Esophagus (tissue), 2 donors: ENCODE results near the gene DPYSL3. TPM values are rescaled to one million over a fixed set of nuclear protein-coding genes. Genes with fewer than 3 reads are reported as not detected.
"Not testable (repeated sequence)": the region's sequence is repeated elsewhere in the genome, so short reads cannot be mapped to it uniquely, and the experiment has no call there.

ENCODE experiments used
- H3K27ac ChIP-seq, 2 donors: one replicate each; pipeline ENCODE4 v1.5.1; 2013; ENCODE audit warnings: low read depth in 2 of 2, mild to moderate bottlenecking in 2 of 2, inconsistent platforms in 1 of 2, low read length in 1 of 2, moderate library complexity in 1 of 2
- H3K27me3 ChIP-seq, 2 donors: one replicate each; pipeline ENCODE4 v1.6.1; 2013; ENCODE audit warnings: low read length in 2 of 2, control low read depth in 1 of 2, mild to moderate bottlenecking in 1 of 2; ENCODE audit not compliant: insufficient read depth in 2 of 2, control insufficient read depth in 1 of 2
- H3K36me3 ChIP-seq, 2 donors: one replicate each; pipeline ENCODE4 v1.6.1; 2013; ENCODE audit warnings: low read length in 1 of 2; ENCODE audit not compliant: control insufficient read depth in 2 of 2, insufficient read depth in 2 of 2
- H3K4me1 ChIP-seq, 2 donors: one replicate each; pipeline ENCODE4 v1.6.1; 2013; ENCODE audit warnings: low read length in 1 of 2; ENCODE audit not compliant: control insufficient read depth in 2 of 2, insufficient read depth in 2 of 2
- H3K4me3 ChIP-seq, 2 donors: one replicate each; pipeline ENCODE4 v1.5.1; 2013; ENCODE audit warnings: low read length in 2 of 2, mild to moderate bottlenecking in 2 of 2, low read depth in 1 of 2, moderate library complexity in 1 of 2
- H3K9me3 ChIP-seq, 2 donors: one replicate each; pipeline ENCODE4 v1.6.1; 2013; ENCODE audit warnings: mild to moderate bottlenecking in 2 of 2, low read depth in 1 of 2, low read length in 1 of 2, moderate library complexity in 1 of 2; ENCODE audit not compliant: control insufficient read depth in 2 of 2, insufficient read depth in 1 of 2
- WGBS, 2 donors: extraction: QIAGEN DNeasy Blood & Tissue Kit; methylation state at CpG; one replicate each; pipeline ENCODE4 v1.1.7; 2013; 5-methylcytosine and 5-hydroxymethylcytosine counted together
- polyA plus RNA-seq, 2 donors: library from polyadenylated mRNA; stranded (reverse); fragments of 200-250 nt; gene quantifications; one replicate each; pipeline ENCODE4 v1.2.3, GENCODE V29; 2013
- donor health status: healthy with polysubstance abuse.
- donor health status: Bipolar disorder and iron deficiency.

DPYSL3 gene
- polyA plus RNA-seq, 2 donors = 7.2 to 22.1 TPM

DNA sequence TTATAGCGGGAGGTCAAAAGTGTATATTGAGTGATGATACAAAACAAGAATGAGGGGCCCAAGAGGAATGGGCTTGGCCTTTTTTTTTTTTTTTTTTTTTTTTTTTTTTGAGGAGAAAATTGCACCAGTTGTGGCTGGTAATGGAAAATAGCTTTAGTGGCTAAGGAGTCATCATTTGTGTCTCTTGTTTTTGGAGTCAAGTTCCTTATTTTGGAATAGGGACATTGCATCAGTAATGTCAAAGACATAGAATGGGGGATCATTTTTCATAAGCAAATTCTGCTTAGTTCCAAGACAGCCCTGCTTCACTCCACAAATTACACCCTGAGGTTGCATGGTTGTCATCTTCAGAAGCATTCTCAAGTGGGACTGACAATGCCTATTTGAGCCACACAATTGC lies 137.7 kb downstream of the DPYSL3 start:
- no peak overlapping the region for H3K4me3 ChIP-seq
- H3K27me3 ChIP-seq = no peaks in the 10 kb centered on the region
- WGBS, 2 donors = 99 to 100% methylated on average over 1 of the region's 1 CpG
- H3K36me3 ChIP-seq = no peaks in the 10 kb centered on the region
- H3K27ac ChIP-seq = no peak overlapping the region
- no peaks in the 10 kb centered on the region for H3K9me3 ChIP-seq
- H3K4me1 ChIP-seq = no peaks in the 10 kb centered on the region

DNA sequence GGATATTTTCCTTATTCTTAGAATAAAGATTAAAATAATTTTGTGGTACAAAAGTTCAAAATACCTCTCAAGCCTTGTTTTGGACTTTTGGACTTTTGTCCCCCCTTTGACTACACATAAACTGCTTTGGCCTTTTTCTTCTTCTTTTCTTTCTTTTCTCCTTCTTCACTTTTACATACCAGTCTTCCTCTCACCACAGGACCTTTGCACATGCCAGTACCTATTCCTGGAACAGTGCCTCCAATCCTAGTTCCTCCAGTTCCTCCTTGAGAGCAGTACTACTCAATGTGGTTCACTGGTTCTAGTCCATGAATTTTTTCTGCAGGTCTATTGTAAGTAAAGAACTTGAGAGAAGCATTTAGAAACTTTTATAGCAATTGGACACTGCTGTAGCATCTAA lies 138.6 kb downstream of the DPYSL3 start:
- no peak overlapping the region for H3K27ac ChIP-seq
- no peaks in the 10 kb centered on the region for H3K4me1 ChIP-seq
- H3K4me3 ChIP-seq = no peak overlapping the region
- H3K9me3 ChIP-seq = no peaks in the 10 kb centered on the region
- H3K36me3 ChIP-seq = no peaks in the 10 kb centered on the region
- H3K27me3 ChIP-seq = no peaks in the 10 kb centered on the region

DNA sequence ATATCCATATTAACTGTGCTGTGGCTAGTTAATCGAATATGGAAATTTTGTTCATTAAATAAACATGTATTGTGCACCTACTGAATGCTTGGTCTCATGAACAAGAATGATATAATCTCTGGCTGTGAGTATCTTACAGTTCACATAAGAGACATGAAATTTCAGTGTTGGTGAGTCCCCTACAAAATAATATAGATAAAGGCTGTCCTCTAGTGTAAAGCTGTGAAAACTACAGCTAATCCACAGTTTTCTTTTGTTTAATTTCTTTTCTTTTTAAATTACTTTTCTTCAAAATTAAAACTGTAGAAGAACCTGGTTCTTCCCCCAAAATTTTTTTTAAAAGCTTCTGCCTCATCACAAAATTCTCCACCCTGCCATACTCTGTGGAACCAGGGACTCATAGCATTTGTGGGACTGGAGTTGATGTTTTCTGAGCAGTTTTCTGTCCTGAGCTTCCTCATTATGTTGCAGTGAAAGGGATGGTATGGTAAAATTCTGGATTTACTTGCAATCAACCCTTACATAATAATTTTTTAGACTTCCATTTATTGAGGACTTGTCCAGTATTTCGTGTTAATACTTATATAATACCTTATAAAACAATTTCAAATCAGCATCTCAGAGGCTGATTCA lies 140.0 kb downstream of the DPYSL3 start:
- H3K27me3 ChIP-seq = no peaks in the 10 kb centered on the region
- no peaks in the 10 kb centered on the region for H3K9me3 ChIP-seq
- no peak overlapping the region for H3K4me3 ChIP-seq
- no peaks in the 10 kb centered on the region for H3K4me1 ChIP-seq
- H3K27ac ChIP-seq = no peak overlapping the region
- WGBS, 2 donors = 4 to 43% methylated on average over 2 of the region's 2 CpGs
- no peaks in the 10 kb centered on the region for H3K36me3 ChIP-seq

DNA sequence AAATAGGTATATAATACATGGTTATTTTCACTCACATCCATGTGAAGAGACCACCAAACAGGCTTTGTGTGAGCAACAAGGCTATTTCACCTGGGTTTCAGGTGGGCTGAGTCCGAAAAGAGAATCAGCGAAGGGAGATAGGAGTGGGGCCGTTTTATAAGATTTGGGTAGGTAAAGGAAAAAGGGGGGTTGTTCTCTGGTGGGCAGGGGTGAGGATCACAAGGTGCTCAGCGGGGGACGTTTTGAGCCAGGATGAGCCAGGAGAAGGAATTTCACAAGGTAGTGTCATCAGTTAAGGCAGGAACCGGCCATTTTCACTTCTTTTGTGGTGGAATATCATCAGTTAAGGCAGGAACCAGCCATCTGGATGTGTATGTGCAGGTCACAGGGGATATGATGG lies 142.5 kb downstream of the DPYSL3 start:
- H3K9me3 ChIP-seq, H3K27ac ChIP-seq, H3K36me3 ChIP-seq, H3K27me3 ChIP-seq, H3K4me3 ChIP-seq, H3K4me1 ChIP-seq: not testable (repeated sequence)
- 84 to 91% methylated on average over 6 of the region's 6 CpGs for WGBS, 2 donors

DNA sequence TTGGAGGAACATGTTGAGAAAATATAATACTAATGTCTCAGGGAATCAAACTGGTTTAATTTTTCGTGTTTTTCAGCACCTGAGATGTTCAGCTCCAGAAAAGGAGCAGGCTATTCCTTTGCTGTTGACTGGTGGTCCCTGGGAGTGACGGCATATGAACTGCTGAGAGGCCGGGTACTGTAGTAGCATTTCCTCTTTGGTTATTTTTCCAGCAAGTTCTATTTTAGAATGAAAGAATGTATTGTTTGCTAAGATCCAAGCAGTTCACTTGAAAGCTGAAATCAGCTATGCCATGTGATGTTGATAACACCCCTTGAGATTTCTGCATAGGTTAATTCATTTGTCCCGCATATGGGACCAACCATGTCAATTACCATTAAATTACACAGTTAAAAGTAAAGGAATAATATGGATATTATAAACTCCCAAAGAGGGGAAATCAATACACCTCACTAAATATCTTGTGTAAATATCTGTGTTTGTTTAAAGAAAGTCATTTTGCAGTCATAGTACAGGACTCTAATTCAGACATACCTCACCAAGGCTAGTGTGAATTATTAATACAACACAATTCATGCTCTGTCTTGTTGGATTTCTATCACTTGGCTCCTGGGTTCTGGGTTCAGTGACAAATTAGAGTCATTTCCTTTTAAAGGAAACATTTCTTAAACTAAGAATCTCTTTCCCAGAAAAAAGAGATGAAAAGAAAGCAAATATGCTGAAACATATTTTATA lies 148.3 kb downstream of the DPYSL3 start:
- Histone ChIP-seq H3K4me3 (no peak overlapping the region), H3K27ac (no peak overlapping the region), H3K4me1 (no peaks in the 10 kb centered on the region), H3K9me3 (no peaks in the 10 kb centered on the region), H3K36me3 (no peaks in the 10 kb centered on the region), H3K27me3 (no peaks in the 10 kb centered on the region)
- WGBS, 2 donors = 57 to 73% methylated on average over 4 of the region's 4 CpGs

DNA sequence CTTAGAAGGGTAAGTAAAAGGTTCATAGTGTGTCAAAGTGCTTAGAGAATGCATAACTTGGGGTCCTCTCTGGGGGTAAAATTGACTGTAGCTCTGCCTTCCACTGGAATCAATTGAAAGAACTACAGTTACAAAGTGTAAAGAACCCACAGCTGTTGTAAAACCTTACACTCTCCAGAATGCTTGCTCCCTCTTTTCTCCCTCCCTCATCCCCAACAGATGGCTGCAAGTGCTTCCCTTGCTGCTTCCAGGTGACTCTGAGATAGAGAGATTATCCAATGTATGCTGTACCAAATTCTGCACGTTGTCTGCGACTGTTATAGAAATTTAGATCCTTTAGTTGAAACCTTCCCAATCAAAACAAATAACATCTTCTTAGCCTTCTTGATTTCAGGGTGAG lies 149.1 kb downstream of the DPYSL3 start:
- Histone ChIP-seq H3K27me3 (no peaks in the 10 kb centered on the region), H3K27ac (no peak overlapping the region), H3K36me3 (no peaks in the 10 kb centered on the region), H3K4me3 (no peak overlapping the region), H3K9me3 (no peaks in the 10 kb centered on the region), H3K4me1 (no peaks in the 10 kb centered on the region)
- WGBS, 2 donors = 77 to 89% methylated on average over 2 of the region's 2 CpGs

DNA sequence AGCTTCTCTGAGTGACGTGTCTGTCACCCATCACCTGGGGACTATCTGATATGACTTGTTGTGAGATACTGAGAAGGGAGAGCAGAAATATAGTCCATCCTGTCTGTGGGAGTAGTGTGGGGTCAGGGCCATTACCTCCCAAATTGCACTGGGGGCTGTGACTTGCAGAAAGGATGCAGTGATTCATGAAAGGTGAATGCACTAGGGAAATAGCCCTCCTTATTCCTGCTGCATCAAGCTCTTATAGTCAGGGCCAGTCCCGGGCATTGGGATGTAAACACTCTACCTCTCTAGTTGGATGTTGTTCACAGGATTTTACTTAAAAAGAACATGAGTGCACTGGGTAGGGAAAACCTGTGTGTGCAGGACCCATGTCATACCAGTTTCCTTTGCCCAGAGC lies 150.3 kb downstream of the DPYSL3 start:
- Histone ChIP-seq H3K36me3 (no peaks in the 10 kb centered on the region), H3K27ac (no peak overlapping the region), H3K4me3 (no peak overlapping the region), H3K4me1 (no peaks in the 10 kb centered on the region), H3K27me3 (no peaks in the 10 kb centered on the region), H3K9me3 (no peaks in the 10 kb centered on the region)
- 82 to 87% methylated on average over 2 of the region's 2 CpGs for WGBS, 2 donors

DNA sequence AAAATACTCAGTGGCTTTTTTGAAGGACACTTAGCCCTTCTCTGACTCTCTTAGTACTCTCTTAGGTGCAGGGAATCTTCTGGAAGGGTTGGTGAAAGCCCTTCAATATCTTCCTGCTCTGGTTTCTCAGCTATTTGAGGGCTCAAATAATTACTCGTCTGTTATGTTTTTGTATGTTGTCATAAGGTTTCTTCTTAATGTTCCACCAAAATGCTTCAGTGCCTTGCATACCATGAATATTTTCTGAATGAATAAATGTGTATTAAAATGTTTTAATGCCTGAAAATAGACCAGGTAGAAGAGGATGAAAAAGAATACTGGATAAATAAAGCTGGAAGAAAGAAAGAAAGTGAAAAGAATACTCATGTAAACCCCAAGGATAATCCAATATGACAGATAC lies 150.8 kb downstream of the DPYSL3 start:
- H3K4me1 ChIP-seq = no peaks in the 10 kb centered on the region
- H3K36me3 ChIP-seq = no peaks in the 10 kb centered on the region
- no peak overlapping the region for H3K27ac ChIP-seq
- WGBS, 2 donors = 67 to 85% methylated on average over 1 of the region's 1 CpG
- no peaks in the 10 kb centered on the region for H3K27me3 ChIP-seq
- no peaks in the 10 kb centered on the region for H3K9me3 ChIP-seq
- no peak overlapping the region for H3K4me3 ChIP-seq

DNA sequence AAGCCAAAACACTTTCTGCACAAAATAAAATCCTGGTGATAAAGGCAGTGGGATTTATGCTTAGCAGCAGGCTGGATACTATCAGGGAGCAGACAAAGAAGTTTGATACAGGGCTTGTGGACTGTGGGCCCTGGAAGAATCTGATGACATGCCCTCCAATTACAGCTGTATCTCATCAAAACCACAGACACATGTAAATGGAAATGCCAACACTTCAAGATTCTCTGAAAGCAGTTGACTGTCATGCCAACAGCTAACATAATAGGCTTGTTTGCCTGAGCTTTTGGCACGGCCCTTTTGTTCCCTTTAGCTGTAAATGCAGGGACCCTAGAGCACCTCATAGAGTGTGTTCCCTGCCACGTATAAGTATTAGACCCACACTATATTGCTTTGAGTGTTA lies 160.6 kb downstream of the DPYSL3 start:
- no peaks in the 10 kb centered on the region for H3K4me1 ChIP-seq
- no peaks in the 10 kb centered on the region for H3K9me3 ChIP-seq
- H3K27ac ChIP-seq = no peak overlapping the region
- H3K4me3 ChIP-seq = no peak overlapping the region
- H3K36me3 ChIP-seq = no peaks in the 10 kb centered on the region
- no peaks in the 10 kb centered on the region for H3K27me3 ChIP-seq
- WGBS, 2 donors = 68 to 74% methylated on average over 2 of the region's 2 CpGs

DNA sequence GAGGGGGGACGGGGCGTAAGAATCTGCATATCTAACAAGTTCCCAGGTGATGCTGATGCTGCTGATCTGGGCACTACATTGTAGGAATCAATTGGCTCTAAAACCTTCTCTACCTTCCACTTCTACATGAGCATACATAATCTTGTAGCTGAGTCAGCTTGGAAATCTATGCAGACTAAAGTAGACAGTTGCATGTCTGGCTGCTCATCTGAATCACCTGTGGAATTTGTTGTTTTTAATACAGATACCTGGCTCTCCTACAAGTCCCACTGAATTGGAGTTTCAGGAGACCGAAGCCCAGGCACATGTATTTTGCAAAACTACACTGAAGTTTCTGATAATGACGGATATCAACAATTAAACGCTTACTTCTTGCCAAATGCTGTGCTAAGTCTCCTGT lies 161.4 kb downstream of the DPYSL3 start:
- WGBS, 2 donors = 93 to 95% methylated on average over 5 of the region's 5 CpGs
- H3K4me3 ChIP-seq = no peak overlapping the region
- H3K36me3 ChIP-seq = no peaks in the 10 kb centered on the region
- H3K4me1 ChIP-seq = no peaks in the 10 kb centered on the region
- H3K9me3 ChIP-seq = no peaks in the 10 kb centered on the region
- no peaks in the 10 kb centered on the region for H3K27me3 ChIP-seq
- H3K27ac ChIP-seq = no peak overlapping the region
